GM23338 (cell line): ENCODE measurements around the gene FANCC. TPM values are rescaled to one million over a fixed set of nuclear protein-coding genes. Genes with fewer than 3 reads are reported as not detected.

Source experiments
- ATAC-seq: fragments of 200-7000 bp; cut with Tn5 transposase; 3 replicates; pipeline ENCODE4 v1.9.1; 2020
- DNase-seq: peaks from one replicate; pipeline ENCODE4 v3.0.0-alpha.2; 2015; ENCODE audit warnings: low spot score
- H2AFZ ChIP-seq: fragments of 200-600 bp; sonication (generic); 2 replicates; pipeline ENCODE4 v1.8.0; 2016; ENCODE audit warnings: antibody characterized with exemption, mild to moderate bottlenecking, moderate library complexity
- H3F3A ChIP-seq: fragments of 200-600 bp; sonication (generic); replicated peaks from 2 replicates; pipeline ENCODE4 v1.8.0; 2017; ENCODE audit warnings: antibody characterized with exemption, mixed run types, low read depth
- H3K27ac ChIP-seq: fragments of 200-600 bp; sonication (generic); 2 replicates; pipeline ENCODE4 v1.6.1; 2016; ENCODE audit warnings: low read depth
- H3K27me3 ChIP-seq: fragments of 200-600 bp; sonication (generic); 2 replicates; pipeline ENCODE4 v1.8.0; 2016; ENCODE audit warnings: mild to moderate bottlenecking, mixed run types, moderate library complexity; ENCODE audit not compliant: insufficient read depth
- H3K36me3 ChIP-seq: fragments of 200-600 bp; sonication (generic); 2 replicates; pipeline ENCODE4 v1.8.0; 2016; ENCODE audit warnings: mild to moderate bottlenecking; ENCODE audit not compliant: insufficient read depth
- H3K4me1 ChIP-seq: fragments of 200-600 bp; sonication (generic); 2 replicates; pipeline ENCODE4 v1.8.0; 2016; ENCODE audit warnings: mild to moderate bottlenecking, moderate library complexity; ENCODE audit not compliant: insufficient read depth
- H3K4me2 ChIP-seq: fragments of 200-600 bp; sonication (generic); 2 replicates; pipeline ENCODE4 v1.7.1; 2017; ENCODE audit warnings: mixed run types
- H3K4me3 ChIP-seq: fragments of 200-600 bp; sonication (generic); 2 replicates; pipeline ENCODE4 v1.6.1; 2016; ENCODE audit warnings: mixed run types
- H3K79me2 ChIP-seq: fragments of 200-600 bp; sonication (generic); replicated peaks from 2 replicates; pipeline ENCODE4 v1.8.0; 2017; ENCODE audit warnings: mild to moderate bottlenecking; ENCODE audit not compliant: insufficient read depth
- H3K9me2 ChIP-seq: fragments of 200-600 bp; sonication (generic); 2 replicates; pipeline ENCODE4 v1.8.0; 2017; ENCODE audit not compliant: insufficient read depth
- H4K20me1 ChIP-seq: fragments of 200-600 bp; sonication (generic); replicated peaks from 2 replicates; pipeline ENCODE4 v1.8.0; 2017; ENCODE audit warnings: mild to moderate bottlenecking; ENCODE audit not compliant: insufficient read depth
- H3K27ac Mint-ChIP-seq: 2 replicates; pipeline ENCODE4 v1.8.0; 2020; ENCODE audit warnings: inconsistent platforms, mild to moderate bottlenecking, moderate library complexity, mixed read lengths
- H3K27me3 Mint-ChIP-seq: 3 replicates; pipeline ENCODE4 v1.8.0; 2022; ENCODE audit warnings: low read depth, mild to moderate bottlenecking, moderate library complexity, mixed read lengths, inconsistent platforms; ENCODE audit not compliant: insufficient read depth, poor library complexity
- H3K36me3 Mint-ChIP-seq: 3 replicates; pipeline ENCODE4 v1.8.0; 2021; ENCODE audit warnings: low read depth, mild to moderate bottlenecking, inconsistent platforms, moderate library complexity, mixed read lengths
- H3K4me1 Mint-ChIP-seq: 3 replicates; pipeline ENCODE4 v1.8.0; 2020; ENCODE audit warnings: mild to moderate bottlenecking, inconsistent platforms, mixed read lengths
- H3K4me3 Mint-ChIP-seq: 3 replicates; pipeline ENCODE4 v1.8.0; 2021; ENCODE audit warnings: moderate library complexity, mild to moderate bottlenecking, inconsistent platforms, mixed read lengths
- H3K9me3 Mint-ChIP-seq: 3 replicates; pipeline ENCODE4 v1.8.0; 2020; ENCODE audit warnings: moderate library complexity, mild to moderate bottlenecking, inconsistent platforms, mixed read lengths
- CREB1 ChIP-seq: fragments of 250-450 bp; sonication (Bioruptor Pico); IDR thresholded peaks from 2 replicates; pipeline ENCODE4 v1.5.0; 2020; ENCODE audit warnings: low read depth, mild to moderate bottlenecking, moderate library complexity
- ETS1 ChIP-seq: IDR thresholded peaks from 2 replicates; pipeline ENCODE4 v1.6.1; 2016; ENCODE audit warnings: antibody characterized with exemption
- EZH2phosphoT487 ChIP-seq: fragments of 200-600 bp; sonication (generic); IDR thresholded peaks from one replicate; pipeline ENCODE4 v1.8.1; 2018; ENCODE audit warnings: antibody characterized with exemption; ENCODE audit not compliant: unreplicated experiment
- JUNB ChIP-seq: IDR thresholded peaks from one replicate; pipeline ENCODE4 v1.6.1; 2016; ENCODE audit warnings: antibody characterized with exemption; ENCODE audit not compliant: unreplicated experiment
- REST ChIP-seq: IDR thresholded peaks from one replicate; pipeline ENCODE4 v1.6.1; 2018; ENCODE audit warnings: antibody characterized with exemption; ENCODE audit not compliant: unreplicated experiment
- STAT1 ChIP-seq: IDR thresholded peaks from one replicate; pipeline ENCODE4 v1.6.1; 2016; ENCODE audit warnings: antibody characterized with exemption; ENCODE audit not compliant: unreplicated experiment
- ZNF331 ChIP-seq: fragments of 250-450 bp; sonication (Bioruptor Pico); IDR thresholded peaks from 2 replicates; pipeline ENCODE4 v1.5.0; 2020; ENCODE audit warnings: low read depth, mild to moderate bottlenecking, moderate library complexity
- polyA plus RNA-seq: library from polyadenylated mRNA; unstranded; fragments of >200 nt; fragmentation: Nextera tagmentation; extraction: Ambion mirVana; gene quantifications from 2 replicates; pipeline ENCODE4 v1.2.1, GENCODE V29; 2016
- total RNA-seq: library from RNA; depleted of rRNA; stranded (reverse); fragments of >200 nt; shearing (Covaris generic); gene quantifications from 2 replicates; pipeline ENCODE4 v1.2.3, GENCODE V29; 2014
- TF ChIP-seq, protein P1 (sequence below), 2 experiments: fragments of 200-600 bp in 1 of 2; sonication (generic) in 1 of 2; conservative IDR thresholded peaks; 2 replicates each; pipeline versions ENCODE4 v1.5.1 to v1.6.1; 2016 to 2017; ENCODE audit warnings: antibody characterized with exemption in 2 of 2, low read depth in 2 of 2, mild to moderate bottlenecking in 2 of 2, moderate library complexity in 1 of 2

FANCC gene
- total and polyA plus RNA-seq, 2 experiments from 2014 or later: 7.8 to 18.1 TPM

DNA sequence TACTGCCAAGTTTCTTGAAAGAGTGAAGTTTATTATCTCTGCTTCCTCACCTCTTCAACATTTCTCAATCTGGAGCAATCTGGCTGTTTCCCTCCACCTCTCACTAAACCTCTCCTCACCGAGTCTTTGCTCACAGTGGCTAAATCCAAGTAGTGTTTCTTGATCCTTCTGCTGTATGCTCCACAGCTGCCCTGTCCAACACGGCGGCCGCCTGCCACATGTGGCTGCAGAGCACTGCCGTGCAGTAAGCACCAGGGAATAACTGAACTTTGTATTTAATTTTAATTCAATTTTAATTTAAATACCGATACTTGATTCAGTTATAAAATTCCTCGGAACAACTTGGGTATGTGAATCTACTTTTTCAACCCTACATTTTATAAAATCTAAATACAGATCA lies 80.2 kb downstream of the FANCC start:
- no peaks in the 10 kb centered on the region for H3K9me3 Mint-ChIP-seq
- no peak for DNase-seq
- Histone ChIP-seq H3K36me3 (no peaks in the 10 kb centered on the region), H3F3A (no peaks in the 10 kb centered on the region), H3K4me1 (no peaks in the 10 kb centered on the region), H3K9me2 (no peaks in the 10 kb centered on the region), H3K79me2 (no peaks in the 10 kb centered on the region), H3K27me3 (no peaks in the 10 kb centered on the region), H3K4me2 (no peak overlapping the region), H3K4me3 (no peak overlapping the region), H3K27ac (no peak overlapping the region), H2AFZ (no peak overlapping the region), H4K20me1 (no peaks in the 10 kb centered on the region)
- TF ChIP-seq, protein P1, sequence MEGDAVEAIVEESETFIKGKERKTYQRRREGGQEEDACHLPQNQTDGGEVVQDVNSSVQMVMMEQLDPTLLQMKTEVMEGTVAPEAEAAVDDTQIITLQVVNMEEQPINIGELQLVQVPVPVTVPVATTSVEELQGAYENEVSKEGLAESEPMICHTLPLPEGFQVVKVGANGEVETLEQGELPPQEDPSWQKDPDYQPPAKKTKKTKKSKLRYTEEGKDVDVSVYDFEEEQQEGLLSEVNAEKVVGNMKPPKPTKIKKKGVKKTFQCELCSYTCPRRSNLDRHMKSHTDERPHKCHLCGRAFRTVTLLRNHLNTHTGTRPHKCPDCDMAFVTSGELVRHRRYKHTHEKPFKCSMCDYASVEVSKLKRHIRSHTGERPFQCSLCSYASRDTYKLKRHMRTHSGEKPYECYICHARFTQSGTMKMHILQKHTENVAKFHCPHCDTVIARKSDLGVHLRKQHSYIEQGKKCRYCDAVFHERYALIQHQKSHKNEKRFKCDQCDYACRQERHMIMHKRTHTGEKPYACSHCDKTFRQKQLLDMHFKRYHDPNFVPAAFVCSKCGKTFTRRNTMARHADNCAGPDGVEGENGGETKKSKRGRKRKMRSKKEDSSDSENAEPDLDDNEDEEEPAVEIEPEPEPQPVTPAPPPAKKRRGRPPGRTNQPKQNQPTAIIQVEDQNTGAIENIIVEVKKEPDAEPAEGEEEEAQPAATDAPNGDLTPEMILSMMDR (conservative IDR thresholded peaks at IDR 0.05; ENCODE audit: low read depth in 2 of 2): no peak
- TF ChIP-seq REST (no peak), EZH2phosphoT487 (no peak), CREB1 (CRISPR knock-in tag) (no peak), ETS1 (no peak), JUNB (no peak), STAT1 (no peak), ZNF331 (CRISPR knock-in tag) (no peak)
- H3K4me3 Mint-ChIP-seq: no peak overlapping the region
- no peak overlapping the region for H3K27ac Mint-ChIP-seq
- peaks cover 3% of the 10 kb centered on the region; the same call in 2 of the 3 replicates for H3K4me1 Mint-ChIP-seq
- H3K36me3 Mint-ChIP-seq: no peaks in the 10 kb centered on the region
- ATAC-seq: no peak
- H3K27me3 Mint-ChIP-seq: no peaks in the 10 kb centered on the region

- no peak overlapping the region for H2AFZ ChIP-seq
- H3K36me3 Mint-ChIP-seq: peaks cover 20% of the 10 kb centered on the region
- TF ChIP-seq REST: no peak
- TF ChIP-seq, protein P1 (conservative IDR thresholded peaks at IDR 0.05; ENCODE audit: low read depth in 2 of 2): peak; percentile 15 to 19; a peak in 2 of 4 replicates
- H3F3A ChIP-seq: no peaks in the 10 kb centered on the region
- no peaks in the 10 kb centered on the region for H4K20me1 ChIP-seq
- H3K9me3 Mint-ChIP-seq: no peaks in the 10 kb centered on the region; the same call in 1 of the 3 replicates
- H3K79me2 ChIP-seq: no peaks in the 10 kb centered on the region
- H3K36me3 ChIP-seq: no peaks in the 10 kb centered on the region
- H3K4me3 Mint-ChIP-seq: no peak overlapping the region
- no peaks in the 10 kb centered on the region for H3K27me3 Mint-ChIP-seq
- H3K27me3 ChIP-seq: no peaks in the 10 kb centered on the region
- no peak overlapping the region for H3K27ac Mint-ChIP-seq
- H3K4me2 ChIP-seq: no peak overlapping the region
- no peak overlapping the region for H3K27ac ChIP-seq
- no peaks in the 10 kb centered on the region for H3K4me1 ChIP-seq
- H3K9me2 ChIP-seq: no peaks in the 10 kb centered on the region
- DNase-seq (peak; percentile 60), ATAC-seq (peak; percentile 81)
- no peak overlapping the region for H3K4me3 ChIP-seq
- peaks cover 2% of the 10 kb centered on the region; the same call in 1 of the 3 replicates for H3K4me1 Mint-ChIP-seq
These were observed 87.5 kb downstream of the FANCC start for GRCh38 chr9:95230046-95230445.
